GM23338 (cell line): ENCODE data around the gene APOD. TPM values are rescaled to one million over a fixed set of nuclear protein-coding genes. Genes with fewer than 3 reads are reported as not detected.

Experiments used
- ATAC-seq: fragments of 200-7000 bp; cut with Tn5 transposase; 3 replicates; pipeline ENCODE4 v1.9.1; 2020
- DNase-seq: peaks from one replicate; pipeline ENCODE4 v3.0.0-alpha.2; 2015; ENCODE audit warnings: low spot score
- H2AFZ ChIP-seq: fragments of 200-600 bp; sonication (generic); 2 replicates; pipeline ENCODE4 v1.8.0; 2016; ENCODE audit warnings: antibody characterized with exemption, mild to moderate bottlenecking, moderate library complexity
- H3F3A ChIP-seq: fragments of 200-600 bp; sonication (generic); replicated peaks from 2 replicates; pipeline ENCODE4 v1.8.0; 2017; ENCODE audit warnings: antibody characterized with exemption, mixed run types, low read depth
- H3K27ac ChIP-seq: fragments of 200-600 bp; sonication (generic); 2 replicates; pipeline ENCODE4 v1.6.1; 2016; ENCODE audit warnings: low read depth
- H3K27me3 ChIP-seq: fragments of 200-600 bp; sonication (generic); 2 replicates; pipeline ENCODE4 v1.8.0; 2016; ENCODE audit warnings: mild to moderate bottlenecking, mixed run types, moderate library complexity; ENCODE audit not compliant: insufficient read depth
- H3K36me3 ChIP-seq: fragments of 200-600 bp; sonication (generic); 2 replicates; pipeline ENCODE4 v1.8.0; 2016; ENCODE audit warnings: mild to moderate bottlenecking; ENCODE audit not compliant: insufficient read depth
- H3K4me1 ChIP-seq: fragments of 200-600 bp; sonication (generic); 2 replicates; pipeline ENCODE4 v1.8.0; 2016; ENCODE audit warnings: mild to moderate bottlenecking, moderate library complexity; ENCODE audit not compliant: insufficient read depth
- H3K4me2 ChIP-seq: fragments of 200-600 bp; sonication (generic); 2 replicates; pipeline ENCODE4 v1.7.1; 2017; ENCODE audit warnings: mixed run types
- H3K4me3 ChIP-seq: fragments of 200-600 bp; sonication (generic); 2 replicates; pipeline ENCODE4 v1.6.1; 2016; ENCODE audit warnings: mixed run types
- H3K79me2 ChIP-seq: fragments of 200-600 bp; sonication (generic); replicated peaks from 2 replicates; pipeline ENCODE4 v1.8.0; 2017; ENCODE audit warnings: mild to moderate bottlenecking; ENCODE audit not compliant: insufficient read depth
- H3K9me2 ChIP-seq: fragments of 200-600 bp; sonication (generic); 2 replicates; pipeline ENCODE4 v1.8.0; 2017; ENCODE audit not compliant: insufficient read depth
- H4K20me1 ChIP-seq: fragments of 200-600 bp; sonication (generic); replicated peaks from 2 replicates; pipeline ENCODE4 v1.8.0; 2017; ENCODE audit warnings: mild to moderate bottlenecking; ENCODE audit not compliant: insufficient read depth
- H3K27ac Mint-ChIP-seq: 2 replicates; pipeline ENCODE4 v1.8.0; 2020; ENCODE audit warnings: inconsistent platforms, mild to moderate bottlenecking, moderate library complexity, mixed read lengths
- H3K27me3 Mint-ChIP-seq: 3 replicates; pipeline ENCODE4 v1.8.0; 2022; ENCODE audit warnings: low read depth, mild to moderate bottlenecking, moderate library complexity, mixed read lengths, inconsistent platforms; ENCODE audit not compliant: insufficient read depth, poor library complexity
- H3K36me3 Mint-ChIP-seq: 3 replicates; pipeline ENCODE4 v1.8.0; 2021; ENCODE audit warnings: low read depth, mild to moderate bottlenecking, inconsistent platforms, moderate library complexity, mixed read lengths
- H3K4me1 Mint-ChIP-seq: 3 replicates; pipeline ENCODE4 v1.8.0; 2020; ENCODE audit warnings: mild to moderate bottlenecking, inconsistent platforms, mixed read lengths
- H3K4me3 Mint-ChIP-seq: 3 replicates; pipeline ENCODE4 v1.8.0; 2021; ENCODE audit warnings: moderate library complexity, mild to moderate bottlenecking, inconsistent platforms, mixed read lengths
- H3K9me3 Mint-ChIP-seq: 3 replicates; pipeline ENCODE4 v1.8.0; 2020; ENCODE audit warnings: moderate library complexity, mild to moderate bottlenecking, inconsistent platforms, mixed read lengths
- CREB1 ChIP-seq: fragments of 250-450 bp; sonication (Bioruptor Pico); IDR thresholded peaks from 2 replicates; pipeline ENCODE4 v1.5.0; 2020; ENCODE audit warnings: low read depth, mild to moderate bottlenecking, moderate library complexity
- EZH2 ChIP-seq: fragments of 200-600 bp; sonication (generic); IDR thresholded peaks from one replicate; pipeline ENCODE4 v1.8.0; 2017; ENCODE audit warnings: antibody characterized with exemption, mild to moderate bottlenecking, low read depth; ENCODE audit not compliant: unreplicated experiment
- EZH2phosphoT487 ChIP-seq: fragments of 200-600 bp; sonication (generic); IDR thresholded peaks from one replicate; pipeline ENCODE4 v1.8.1; 2018; ENCODE audit warnings: antibody characterized with exemption; ENCODE audit not compliant: unreplicated experiment
- JUNB ChIP-seq: IDR thresholded peaks from one replicate; pipeline ENCODE4 v1.6.1; 2016; ENCODE audit warnings: antibody characterized with exemption; ENCODE audit not compliant: unreplicated experiment
- NANOG ChIP-seq: IDR thresholded peaks from 2 replicates; pipeline ENCODE4 v1.6.1; 2016; ENCODE audit warnings: antibody characterized with exemption, borderline replicate concordance
- POLR2AphosphoS5 ChIP-seq: IDR thresholded peaks from 2 replicates; pipeline ENCODE4 v1.6.1; 2016; ENCODE audit warnings: antibody characterized with exemption, low read depth
- STAT1 ChIP-seq: IDR thresholded peaks from one replicate; pipeline ENCODE4 v1.6.1; 2016; ENCODE audit warnings: antibody characterized with exemption; ENCODE audit not compliant: unreplicated experiment
- ZNF114 ChIP-seq: fragments of 250-450 bp; sonication (Bioruptor Pico); IDR thresholded peaks from 2 replicates; pipeline ENCODE4 v1.5.0; 2020; ENCODE audit warnings: mild to moderate bottlenecking, moderate library complexity
- ZNF331 ChIP-seq: fragments of 250-450 bp; sonication (Bioruptor Pico); IDR thresholded peaks from 2 replicates; pipeline ENCODE4 v1.5.0; 2020; ENCODE audit warnings: low read depth, mild to moderate bottlenecking, moderate library complexity
- polyA plus RNA-seq: library from polyadenylated mRNA; unstranded; fragments of >200 nt; fragmentation: Nextera tagmentation; extraction: Ambion mirVana; gene quantifications from 2 replicates; pipeline ENCODE4 v1.2.1, GENCODE V29; 2016
- total RNA-seq: library from RNA; depleted of rRNA; stranded (reverse); fragments of >200 nt; shearing (Covaris generic); gene quantifications from 2 replicates; pipeline ENCODE4 v1.2.3, GENCODE V29; 2014
- TF ChIP-seq, protein P1 (sequence below): IDR thresholded peaks from one replicate; pipeline ENCODE4 v1.6.1; 2018; ENCODE audit warnings: antibody characterized with exemption; ENCODE audit not compliant: unreplicated experiment
- TF ChIP-seq, protein P2 (sequence below): fragments of 250-450 bp; sonication (Bioruptor Pico); IDR thresholded peaks from 2 replicates; pipeline ENCODE4 v1.5.0; 2020; ENCODE audit warnings: mild to moderate bottlenecking, moderate library complexity

The APOD gene
- total and polyA plus RNA-seq, 2 experiments from 2014 or later, result not detected

DNA sequence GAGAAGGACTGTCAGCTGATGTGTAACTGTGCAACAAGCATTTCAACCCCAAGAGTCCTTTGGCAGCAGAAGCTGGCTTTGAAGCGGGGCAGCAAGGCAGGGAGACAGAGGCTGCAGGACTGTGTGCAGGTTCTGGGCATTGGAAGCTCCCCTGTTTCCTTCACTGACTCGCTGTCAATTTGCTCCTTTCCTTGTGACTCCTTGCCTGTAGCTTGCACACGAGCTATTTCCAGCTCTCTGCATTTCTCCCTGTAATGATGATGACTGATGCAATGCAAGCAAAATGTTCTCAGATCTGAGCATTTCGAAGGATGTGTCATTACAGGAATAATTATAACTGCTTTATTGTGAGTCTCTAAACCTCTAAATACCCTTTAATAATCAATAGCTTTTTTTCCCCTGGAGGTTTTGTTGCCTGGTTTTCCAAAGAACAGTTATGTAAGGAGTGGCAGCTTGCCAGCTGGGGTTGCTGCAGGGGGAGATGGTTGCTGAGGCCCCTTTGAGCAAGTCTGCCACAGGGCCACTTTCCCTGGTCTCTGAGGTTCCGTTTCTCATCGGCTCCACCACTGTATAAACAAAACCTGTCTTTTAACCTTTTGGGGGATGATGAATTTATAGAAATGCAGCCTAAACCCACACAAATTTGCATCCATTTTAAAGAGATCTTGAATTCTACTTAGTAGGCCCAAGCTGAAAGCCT, 2.8 kb downstream of the APOD start (continued):
- TF ChIP-seq, protein P1, sequence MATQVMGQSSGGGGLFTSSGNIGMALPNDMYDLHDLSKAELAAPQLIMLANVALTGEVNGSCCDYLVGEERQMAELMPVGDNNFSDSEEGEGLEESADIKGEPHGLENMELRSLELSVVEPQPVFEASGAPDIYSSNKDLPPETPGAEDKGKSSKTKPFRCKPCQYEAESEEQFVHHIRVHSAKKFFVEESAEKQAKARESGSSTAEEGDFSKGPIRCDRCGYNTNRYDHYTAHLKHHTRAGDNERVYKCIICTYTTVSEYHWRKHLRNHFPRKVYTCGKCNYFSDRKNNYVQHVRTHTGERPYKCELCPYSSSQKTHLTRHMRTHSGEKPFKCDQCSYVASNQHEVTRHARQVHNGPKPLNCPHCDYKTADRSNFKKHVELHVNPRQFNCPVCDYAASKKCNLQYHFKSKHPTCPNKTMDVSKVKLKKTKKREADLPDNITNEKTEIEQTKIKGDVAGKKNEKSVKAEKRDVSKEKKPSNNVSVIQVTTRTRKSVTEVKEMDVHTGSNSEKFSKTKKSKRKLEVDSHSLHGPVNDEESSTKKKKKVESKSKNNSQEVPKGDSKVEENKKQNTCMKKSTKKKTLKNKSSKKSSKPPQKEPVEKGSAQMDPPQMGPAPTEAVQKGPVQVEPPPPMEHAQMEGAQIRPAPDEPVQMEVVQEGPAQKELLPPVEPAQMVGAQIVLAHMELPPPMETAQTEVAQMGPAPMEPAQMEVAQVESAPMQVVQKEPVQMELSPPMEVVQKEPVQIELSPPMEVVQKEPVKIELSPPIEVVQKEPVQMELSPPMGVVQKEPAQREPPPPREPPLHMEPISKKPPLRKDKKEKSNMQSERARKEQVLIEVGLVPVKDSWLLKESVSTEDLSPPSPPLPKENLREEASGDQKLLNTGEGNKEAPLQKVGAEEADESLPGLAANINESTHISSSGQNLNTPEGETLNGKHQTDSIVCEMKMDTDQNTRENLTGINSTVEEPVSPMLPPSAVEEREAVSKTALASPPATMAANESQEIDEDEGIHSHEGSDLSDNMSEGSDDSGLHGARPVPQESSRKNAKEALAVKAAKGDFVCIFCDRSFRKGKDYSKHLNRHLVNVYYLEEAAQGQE, result no peak
- no peak for TF ChIP-seq EZH2phosphoT487

DNA sequence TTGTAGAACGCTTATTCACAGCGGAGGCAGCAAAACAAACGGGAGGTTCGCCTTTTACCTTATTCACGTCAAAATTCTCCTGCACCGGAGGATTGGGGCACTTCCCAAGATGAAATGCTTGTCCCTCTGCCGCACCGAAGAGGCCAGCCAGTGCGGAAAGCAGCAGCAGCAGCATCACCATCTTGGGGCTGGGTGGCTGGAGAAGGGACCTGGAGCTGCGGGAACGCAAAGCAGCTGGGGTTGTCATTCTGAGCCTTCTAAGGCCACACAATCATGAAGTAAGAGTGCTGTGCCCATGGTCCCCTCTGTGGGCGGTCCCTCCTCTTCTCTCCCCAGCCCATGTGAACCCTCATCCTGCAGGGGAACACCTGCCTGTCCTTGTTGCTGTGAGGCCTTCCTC, 4.5 kb downstream of the APOD start:
- ATAC-seq (no peak), DNase-seq (no peak)
- Histone ChIP-seq H3K36me3 (no peaks in the 10 kb centered on the region), H3K27ac (no peak overlapping the region), H3K4me2 (no peak overlapping the region), H3K4me1 (peaks cover 4% of the 10 kb centered on the region; the same call in 1 of the 2 replicates), H2AFZ (peak overlapping the region; percentile 74; the same call in 1 of the 2 replicates), H3K4me3 (no peak overlapping the region), H3K9me2 (no peaks in the 10 kb centered on the region), H3K79me2 (no peaks in the 10 kb centered on the region), H4K20me1 (no peaks in the 10 kb centered on the region), H3F3A (no peaks in the 10 kb centered on the region), H3K27me3 (no peaks in the 10 kb centered on the region)
- Mint-ChIP-seq H3K4me3 (no peak overlapping the region; the same call in 2 of the 3 replicates), H3K36me3 (no peaks in the 10 kb centered on the region), H3K27me3 (peaks cover 7% of the 10 kb centered on the region), H3K9me3 (no peaks in the 10 kb centered on the region), H3K4me1 (peaks cover 4% of the 10 kb centered on the region; the same call in 2 of the 3 replicates), H3K27ac (no peak overlapping the region)
- TF ChIP-seq, protein P1, result no peak
- no peak for TF ChIP-seq CREB1 (CRISPR knock-in tag)
- TF ChIP-seq EZH2, result no peak
- no peak for TF ChIP-seq EZH2phosphoT487
- TF ChIP-seq, protein P2, sequence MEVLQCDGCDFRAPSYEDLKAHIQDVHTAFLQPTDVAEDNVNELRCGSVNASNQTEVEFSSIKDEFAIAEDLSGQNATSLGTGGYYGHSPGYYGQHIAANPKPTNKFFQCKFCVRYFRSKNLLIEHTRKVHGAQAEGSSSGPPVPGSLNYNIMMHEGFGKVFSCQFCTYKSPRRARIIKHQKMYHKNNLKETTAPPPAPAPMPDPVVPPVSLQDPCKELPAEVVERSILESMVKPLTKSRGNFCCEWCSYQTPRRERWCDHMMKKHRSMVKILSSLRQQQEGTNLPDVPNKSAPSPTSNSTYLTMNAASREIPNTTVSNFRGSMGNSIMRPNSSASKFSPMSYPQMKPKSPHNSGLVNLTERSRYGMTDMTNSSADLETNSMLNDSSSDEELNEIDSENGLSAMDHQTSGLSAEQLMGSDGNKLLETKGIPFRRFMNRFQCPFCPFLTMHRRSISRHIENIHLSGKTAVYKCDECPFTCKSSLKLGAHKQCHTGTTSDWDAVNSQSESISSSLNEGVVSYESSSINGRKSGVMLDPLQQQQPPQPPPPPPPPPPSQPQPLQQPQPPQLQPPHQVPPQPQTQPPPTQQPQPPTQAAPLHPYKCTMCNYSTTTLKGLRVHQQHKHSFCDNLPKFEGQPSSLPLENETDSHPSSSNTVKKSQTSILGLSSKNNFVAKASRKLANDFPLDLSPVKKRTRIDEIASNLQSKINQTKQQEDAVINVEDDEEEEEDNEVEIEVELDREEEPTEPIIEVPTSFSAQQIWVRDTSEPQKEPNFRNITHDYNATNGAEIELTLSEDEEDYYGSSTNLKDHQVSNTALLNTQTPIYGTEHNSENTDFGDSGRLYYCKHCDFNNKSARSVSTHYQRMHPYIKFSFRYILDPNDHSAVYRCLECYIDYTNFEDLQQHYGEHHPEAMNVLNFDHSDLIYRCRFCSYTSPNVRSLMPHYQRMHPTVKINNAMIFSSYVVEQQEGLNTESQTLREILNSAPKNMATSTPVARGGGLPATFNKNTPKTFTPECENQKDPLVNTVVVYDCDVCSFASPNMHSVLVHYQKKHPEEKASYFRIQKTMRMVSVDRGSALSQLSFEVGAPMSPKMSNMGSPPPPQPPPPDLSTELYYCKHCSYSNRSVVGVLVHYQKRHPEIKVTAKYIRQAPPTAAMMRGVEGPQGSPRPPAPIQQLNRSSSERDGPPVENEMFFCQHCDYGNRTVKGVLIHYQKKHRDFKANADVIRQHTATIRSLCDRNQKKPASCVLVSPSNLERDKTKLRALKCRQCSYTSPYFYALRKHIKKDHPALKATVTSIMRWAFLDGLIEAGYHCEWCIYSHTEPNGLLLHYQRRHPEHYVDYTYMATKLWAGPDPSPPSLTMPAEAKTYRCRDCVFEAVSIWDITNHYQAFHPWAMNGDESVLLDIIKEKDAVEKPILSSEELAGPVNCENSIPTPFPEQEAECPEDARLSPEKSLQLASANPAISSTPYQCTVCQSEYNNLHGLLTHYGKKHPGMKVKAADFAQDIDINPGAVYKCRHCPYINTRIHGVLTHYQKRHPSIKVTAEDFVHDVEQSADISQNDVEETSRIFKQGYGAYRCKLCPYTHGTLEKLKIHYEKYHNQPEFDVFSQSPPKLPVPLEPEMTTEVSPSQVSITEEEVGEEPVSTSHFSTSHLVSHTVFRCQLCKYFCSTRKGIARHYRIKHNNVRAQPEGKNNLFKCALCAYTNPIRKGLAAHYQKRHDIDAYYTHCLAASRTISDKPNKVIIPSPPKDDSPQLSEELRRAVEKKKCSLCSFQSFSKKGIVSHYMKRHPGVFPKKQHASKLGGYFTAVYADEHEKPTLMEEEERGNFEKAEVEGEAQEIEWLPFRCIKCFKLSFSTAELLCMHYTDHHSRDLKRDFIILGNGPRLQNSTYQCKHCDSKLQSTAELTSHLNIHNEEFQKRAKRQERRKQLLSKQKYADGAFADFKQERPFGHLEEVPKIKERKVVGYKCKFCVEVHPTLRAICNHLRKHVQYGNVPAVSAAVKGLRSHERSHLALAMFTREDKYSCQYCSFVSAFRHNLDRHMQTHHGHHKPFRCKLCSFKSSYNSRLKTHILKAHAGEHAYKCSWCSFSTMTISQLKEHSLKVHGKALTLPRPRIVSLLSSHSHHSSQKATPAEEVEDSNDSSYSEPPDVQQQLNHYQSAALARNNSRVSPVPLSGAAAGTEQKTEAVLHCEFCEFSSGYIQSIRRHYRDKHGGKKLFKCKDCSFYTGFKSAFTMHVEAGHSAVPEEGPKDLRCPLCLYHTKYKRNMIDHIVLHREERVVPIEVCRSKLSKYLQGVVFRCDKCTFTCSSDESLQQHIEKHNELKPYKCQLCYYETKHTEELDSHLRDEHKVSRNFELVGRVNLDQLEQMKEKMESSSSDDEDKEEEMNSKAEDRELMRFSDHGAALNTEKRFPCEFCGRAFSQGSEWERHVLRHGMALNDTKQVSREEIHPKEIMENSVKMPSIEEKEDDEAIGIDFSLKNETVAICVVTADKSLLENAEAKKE (CRISPR knock-in tag), result no peak
- no peak for TF ChIP-seq POLR2AphosphoS5
- no peak for TF ChIP-seq ZNF331
- no peak for TF ChIP-seq NANOG
- TF ChIP-seq JUNB, result no peak
- no peak for TF ChIP-seq STAT1
- TF ChIP-seq ZNF114 (CRISPR knock-in tag), result no peak
